ENCODE results near the gene SLC26A3. TPM values are rescaled to one million over a fixed set of nuclear protein-coding genes. Genes with fewer than 3 reads are reported as not detected.

The SLC26A3 gene
- polyA plus RNA-seq, 6 donors from 2014 or later, result not detected

- no peaks in the 10 kb centered on the region for H3K9me3 Mint-ChIP-seq
- no peak overlapping the region for H3K4me3 Mint-ChIP-seq
- no peak overlapping the region for H3K27ac Mint-ChIP-seq
- ATAC-seq (ENCODE audit: low read depth in 2 of 2) (no peak), DNase-seq (no peak)
- H3K36me3 Mint-ChIP-seq, result no peaks in the 10 kb centered on the region
- H3K4me1 Mint-ChIP-seq, result peaks cover 0 to 4% (median 0%) of the 10 kb centered on the region in 3 donors
- no peaks in the 10 kb centered on the region for H3K27me3 Mint-ChIP-seq
Observed at GRCh38 chr7:107773027-107773426, 30.0 kb downstream of the SLC26A3 start.

DNA sequence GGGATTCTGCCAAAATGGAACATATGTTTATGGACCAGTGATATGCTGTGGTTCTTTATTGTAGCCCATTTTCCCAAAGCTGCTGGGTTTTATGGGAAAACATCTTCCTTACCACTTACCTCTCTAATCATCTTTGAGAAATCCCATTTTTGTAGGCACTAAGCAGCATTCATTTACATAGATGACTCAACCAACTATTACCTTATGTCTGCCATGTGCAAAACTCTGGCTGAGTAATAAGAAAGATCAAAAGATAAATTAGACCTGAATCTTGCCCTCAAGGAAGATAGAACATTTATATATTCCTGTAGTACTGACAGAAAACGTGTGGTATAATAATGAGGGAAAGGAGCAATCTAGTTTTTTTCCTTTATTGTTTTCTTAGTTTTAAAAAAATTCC is 34.8 kb downstream of the SLC26A3 start:
- Mint-ChIP-seq H3K27ac (peak overlapping the region in 1 of 6 donors; percentile 42), H3K4me3 (no peak overlapping the region), H3K36me3 (no peaks in the 10 kb centered on the region), H3K4me1 (peaks cover 0 to 5% (median 4%) of the 10 kb centered on the region in 3 donors), H3K9me3 (no peaks in the 10 kb centered on the region), H3K27me3 (no peaks in the 10 kb centered on the region)
- DNase-seq, result no peak
- ATAC-seq (ENCODE audit: low read depth in 2 of 2), result no peak

GRCh38 chr7:107767391-107767790 is 35.6 kb downstream of the SLC26A3 start:
- H3K36me3 Mint-ChIP-seq, result no peaks in the 10 kb centered on the region
- no peak for DNase-seq
- ATAC-seq (ENCODE audit: low read depth in 2 of 2), result no peak
- H3K27me3 Mint-ChIP-seq, result no peaks in the 10 kb centered on the region
- H3K27ac Mint-ChIP-seq, result peak overlapping the region in 1 of 6 donors; percentile 8
- peaks cover 0 to 5% (median 4%) of the 10 kb centered on the region in 3 donors for H3K4me1 Mint-ChIP-seq
- no peaks in the 10 kb centered on the region for H3K9me3 Mint-ChIP-seq
- no peak overlapping the region for H3K4me3 Mint-ChIP-seq

GRCh38 chr7:107758667-107759066 is 44.4 kb downstream of the SLC26A3 start:
- no peak for DNase-seq
- Mint-ChIP-seq H3K36me3 (peaks cover 13 to 32% of the 10 kb centered on the region in 2 donors), H3K27ac (peak overlapping the region in 3 of 6 donors; percentile 11 to 28 (median 26)), H3K9me3 (no peaks in the 10 kb centered on the region), H3K4me1 (peaks cover 0 to 9% (median 0%) of the 10 kb centered on the region in 3 donors), H3K4me3 (no peak overlapping the region), H3K27me3 (no peaks in the 10 kb centered on the region)
- ATAC-seq (ENCODE audit: low read depth in 2 of 2), result no peak

GRCh38 chr7:107754642-107755041 is 48.4 kb downstream of the SLC26A3 start:
- H3K27ac Mint-ChIP-seq, result peak overlapping the region in 1 of 6 donors; percentile 26
- DNase-seq, result no peak
- no peak overlapping the region for H3K4me3 Mint-ChIP-seq
- H3K9me3 Mint-ChIP-seq, result no peaks in the 10 kb centered on the region
- peaks cover 6 to 14% (median 7%) of the 10 kb centered on the region in 3 donors for H3K4me1 Mint-ChIP-seq
- H3K27me3 Mint-ChIP-seq, result no peaks in the 10 kb centered on the region
- H3K36me3 Mint-ChIP-seq, result peaks cover 21 to 44% of the 10 kb centered on the region in 2 donors
- no peak for ATAC-seq (ENCODE audit: low read depth in 2 of 2)

DNA sequence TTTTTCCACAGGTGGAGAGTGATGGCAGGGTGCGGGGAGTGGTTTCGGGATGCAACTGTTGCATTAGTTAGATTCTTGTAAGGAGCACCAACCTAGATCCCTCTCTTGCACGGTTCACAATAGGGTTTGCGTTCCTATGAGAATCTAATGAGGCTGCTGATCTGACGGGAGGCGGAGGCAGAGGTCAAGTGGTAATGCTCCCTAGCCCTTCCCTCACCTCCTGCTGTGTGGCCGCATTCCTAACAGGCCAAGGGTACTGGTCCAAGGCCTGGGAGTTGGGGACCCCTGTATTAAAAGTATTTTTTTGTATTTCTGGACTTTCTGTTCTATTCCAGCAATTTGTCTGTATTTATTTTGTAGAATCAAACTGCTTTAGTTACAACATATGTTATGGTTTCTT is 51.9 kb downstream of the SLC26A3 start:
- DNase-seq (no peak), ATAC-seq (ENCODE audit: low read depth in 2 of 2) (no peak)
- H3K9me3 Mint-ChIP-seq, result no peaks in the 10 kb centered on the region
- H3K4me3 Mint-ChIP-seq, result no peak overlapping the region
- H3K27ac Mint-ChIP-seq, result no peak overlapping the region
- H3K36me3 Mint-ChIP-seq, result peaks cover 9 to 20% of the 10 kb centered on the region in 2 donors
- H3K4me1 Mint-ChIP-seq, result peaks cover 5 to 21% (median 12%) of the 10 kb centered on the region in 3 donors
- no peaks in the 10 kb centered on the region for H3K27me3 Mint-ChIP-seq

DNA sequence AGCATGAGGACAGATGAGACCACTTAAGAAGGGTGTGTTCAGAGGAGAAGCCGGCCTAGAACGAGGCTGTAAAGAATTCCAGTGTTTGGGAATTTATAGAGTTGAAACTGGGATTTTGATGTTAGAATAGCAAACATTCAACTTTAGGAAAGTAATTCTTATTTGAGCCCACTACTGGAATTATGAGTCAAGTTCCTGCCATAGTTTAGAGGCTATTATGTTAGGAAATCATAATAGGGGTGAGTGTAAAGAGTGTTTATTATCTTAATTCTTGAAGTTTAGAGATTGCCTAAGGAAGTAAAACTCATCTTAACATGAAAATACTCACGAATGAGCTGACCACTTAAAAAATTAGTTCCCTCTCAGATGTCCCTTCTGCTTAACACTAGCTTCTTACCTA is 57.0 kb downstream of the SLC26A3 start:
- Mint-ChIP-seq H3K4me3 (peak overlapping the region in 6 of 8 donors; percentile 2 to 100 (median 94)), H3K9me3 (no peaks in the 10 kb centered on the region), H3K36me3 (no peaks in the 10 kb centered on the region), H3K27me3 (no peaks in the 10 kb centered on the region), H3K27ac (peak overlapping the region in 2 of 6 donors; percentile 26 to 99), H3K4me1 (peaks cover 20 to 50% (median 34%) of the 10 kb centered on the region in 3 donors)
- DNase-seq, result no peak
- ATAC-seq (ENCODE audit: low read depth in 2 of 2), result no peak

DNA sequence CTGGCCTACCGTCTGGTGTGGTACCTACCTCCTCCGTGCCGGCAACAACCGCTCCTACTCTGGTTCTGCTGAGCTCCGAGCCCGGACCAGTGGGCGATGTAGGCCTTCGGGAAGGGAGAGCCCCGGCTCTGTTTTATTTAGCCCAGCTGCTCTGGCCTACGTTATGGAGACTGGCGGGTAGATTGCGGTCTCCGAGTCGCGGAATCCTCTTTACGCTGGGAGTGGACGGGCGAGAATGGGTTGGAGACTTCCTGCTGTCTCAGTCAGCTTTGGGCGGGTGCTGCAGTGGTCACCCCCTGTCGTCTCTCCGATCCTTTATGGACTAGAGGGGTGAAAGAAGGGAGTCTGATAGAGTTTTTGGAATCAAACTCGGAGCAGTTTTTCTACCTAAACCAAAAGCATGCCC is 58.7 kb downstream of the SLC26A3 start:
- Mint-ChIP-seq H3K36me3 (no peaks in the 10 kb centered on the region), H3K4me3 (peak overlapping the region; percentile 93 to 100 (median 98)), H3K27me3 (no peaks in the 10 kb centered on the region), H3K9me3 (no peaks in the 10 kb centered on the region), H3K27ac (peak overlapping the region; percentile 98 to 100 (median 100)), H3K4me1 (peaks cover 20 to 45% (median 34%) of the 10 kb centered on the region in 3 donors)
- ATAC-seq (ENCODE audit: low read depth in 2 of 2), result peak; percentile 45 to 52
- no peak for DNase-seq

GRCh38 chr7:107743567-107744344 is 59.3 kb downstream of the SLC26A3 start, which contains the start of gene CBLL1:
Gene CBLL1, plus strand, starts transcription at chr7:107744142. Its CDS starts 22 bp downstream, at chr7:107744164.
- peak within 1 kb of the TSS; percentile 93 to 100 (median 98) for H3K4me3 Mint-ChIP-seq
- peaks cover 20 to 45% (median 34%) of the 10 kb centered on the region in 3 donors for H3K4me1 Mint-ChIP-seq
- peak; percentile 82 to 83 for ATAC-seq (ENCODE audit: low read depth in 2 of 2)
- DNase-seq, result peak; percentile 97
- H3K27ac Mint-ChIP-seq, result peak within 1 kb of the TSS; percentile 98 to 100 (median 100)
- no peaks in the 10 kb centered on the region for H3K27me3 Mint-ChIP-seq
- H3K36me3 Mint-ChIP-seq, result no peaks in the 10 kb centered on the region
- no peaks in the 10 kb centered on the region for H3K9me3 Mint-ChIP-seq

- Mint-ChIP-seq H3K27me3 (no peaks in the 10 kb centered on the region), H3K9me3 (no peaks in the 10 kb centered on the region), H3K36me3 (no peaks in the 10 kb centered on the region), H3K4me3 (peak overlapping the region; percentile 93 to 100 (median 98)), H3K4me1 (peaks cover 20 to 42% (median 34%) of the 10 kb centered on the region in 3 donors), H3K27ac (peak overlapping the region; percentile 98 to 100 (median 100))
- DNase-seq, result peak; percentile 80
- ATAC-seq (ENCODE audit: low read depth in 2 of 2), result peak; percentile 40 to 42
Observed at GRCh38 chr7:107742678-107743566, 60.1 kb downstream of the SLC26A3 start.

DNA sequence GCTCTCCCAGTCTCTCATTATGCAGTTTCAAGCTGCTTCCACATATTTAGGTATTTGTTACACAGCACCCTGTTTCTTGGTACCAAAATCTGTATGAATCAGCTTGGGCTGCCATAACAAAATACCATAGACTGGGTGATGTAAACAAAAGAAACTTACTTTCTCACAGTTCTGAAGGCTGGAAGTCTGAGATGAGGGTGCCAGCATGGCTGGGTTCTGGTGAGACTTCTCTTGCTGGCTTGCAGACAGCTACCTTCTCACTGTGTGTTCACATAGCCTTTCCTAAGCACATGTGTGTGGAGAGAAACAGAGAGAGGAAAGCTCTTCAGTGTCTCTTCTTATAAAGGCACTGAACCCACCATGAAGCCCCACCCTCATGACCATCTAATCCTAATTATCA is 74.7 kb downstream of the SLC26A3 start:
- no peak for ATAC-seq (ENCODE audit: low read depth in 2 of 2)
- no peak overlapping the region for H3K4me3 Mint-ChIP-seq
- H3K9me3 Mint-ChIP-seq, result peaks cover 0 to 6% (median 0%) of the 10 kb centered on the region in 7 donors
- no peaks in the 10 kb centered on the region for H3K36me3 Mint-ChIP-seq
- DNase-seq, result no peak
- H3K27ac Mint-ChIP-seq, result peak overlapping the region in 1 of 6 donors; percentile 2
- H3K4me1 Mint-ChIP-seq, result no peaks in the 10 kb centered on the region
- peaks cover 14 to 21% (median 18%) of the 10 kb centered on the region in 3 donors for H3K27me3 Mint-ChIP-seq

GRCh38 chr7:107726356-107727130 is 76.5 kb downstream of the SLC26A3 start:
- Mint-ChIP-seq H3K4me1 (no peaks in the 10 kb centered on the region), H3K9me3 (no peaks in the 10 kb centered on the region), H3K27me3 (peaks cover 14 to 21% (median 18%) of the 10 kb centered on the region in 3 donors), H3K4me3 (peak overlapping the region in 1 of 8 donors; percentile 7), H3K36me3 (no peaks in the 10 kb centered on the region), H3K27ac (no peak overlapping the region)
- no peak for ATAC-seq (ENCODE audit: low read depth in 2 of 2)
- no peak for DNase-seq

All from naive B cell (primary cell).